NT2/D1 (cell line): ENCODE data around the gene WDR36.

Experiments
- YY1 ChIP-seq: IDR thresholded peaks from 2 replicates; pipeline ENCODE4 v1.6.1; 2011; ENCODE audit not compliant: insufficient read length, insufficient read depth
- ZNF274 ChIP-seq: IDR thresholded peaks from 2 replicates; pipeline ENCODE4 v1.6.1; 2011; ENCODE audit warnings: mild to moderate bottlenecking, low read depth, low read length

- TF ChIP-seq YY1, result no peak
- TF ChIP-seq ZNF274, result no peak
These were observed 28.3 kb upstream of the WDR36 start for GRCh38 chr5:111063709-111064322.
